RWPE2 (cell line): ENCODE measurements around the gene SLC16A5.

Experiments
- ATAC-seq: fragments of 200-7000 bp; cut with Tn5 transposase; 3 replicates; pipeline ENCODE4 v1.9.1; 2021; ENCODE audit warnings: low read depth
- DNase-seq: peaks from one replicate; pipeline ENCODE4 v3.0.0-alpha.2; 2020; ENCODE audit warnings: low spot score
- H3K27ac ChIP-seq: fragments of 450-650 bp; 2 replicates; pipeline ENCODE4 v1.5.1; 2017; ENCODE audit warnings: mild to moderate bottlenecking; ENCODE audit not compliant: poor library complexity, severe bottlenecking
- H3K27me3 ChIP-seq: fragments of 250-450 bp; sonication (Bioruptor Pico); 2 replicates; pipeline ENCODE4 v1.5.1; 2021; ENCODE audit warnings: mild to moderate bottlenecking, moderate library complexity; ENCODE audit not compliant: insufficient read depth, poor library complexity, severe bottlenecking
- H3K36me3 ChIP-seq: fragments of 250-450 bp; sonication (Bioruptor Pico); 2 replicates; pipeline ENCODE4 v1.5.1; 2020; ENCODE audit warnings: low read depth, mild to moderate bottlenecking, moderate library complexity
- H3K4me1 ChIP-seq: fragments of 250-450 bp; sonication (Bioruptor Pico); 2 replicates; pipeline ENCODE4 v1.5.1; 2021; ENCODE audit warnings: mild to moderate bottlenecking, moderate library complexity; ENCODE audit not compliant: insufficient read depth, poor library complexity, severe bottlenecking
- H3K4me3 ChIP-seq: fragments of 250-450 bp; sonication (Bioruptor Pico); 2 replicates; pipeline ENCODE4 v1.5.1; 2021; ENCODE audit warnings: mild to moderate bottlenecking, moderate library complexity; ENCODE audit not compliant: severe bottlenecking
- H3K9me3 ChIP-seq: fragments of 250-450 bp; sonication (Bioruptor Pico); 2 replicates; pipeline ENCODE4 v1.5.1; 2021; ENCODE audit warnings: mild to moderate bottlenecking, moderate library complexity; ENCODE audit not compliant: severe bottlenecking
- CTCF ChIP-seq: fragments of 450-650 bp; IDR thresholded peaks from one replicate; pipeline ENCODE4 v1.5.1; 2017; ENCODE audit warnings: mild to moderate bottlenecking, moderate library complexity; ENCODE audit not compliant: poor library complexity, severe bottlenecking

Gene SLC16A5

GRCh38 chr17:75115555-75115954 is 27.8 kb downstream of the SLC16A5 start:
- Histone ChIP-seq H3K27me3 (no peaks in the 10 kb centered on the region), H3K36me3 (peaks cover 17% of the 10 kb centered on the region), H3K27ac (no peak overlapping the region), H3K9me3 (no peaks in the 10 kb centered on the region), H3K4me3 (no peak overlapping the region), H3K4me1 (peaks cover 7% of the 10 kb centered on the region)
- TF ChIP-seq CTCF: no peak
- DNase-seq: no peak
- no peak for ATAC-seq

DNA sequence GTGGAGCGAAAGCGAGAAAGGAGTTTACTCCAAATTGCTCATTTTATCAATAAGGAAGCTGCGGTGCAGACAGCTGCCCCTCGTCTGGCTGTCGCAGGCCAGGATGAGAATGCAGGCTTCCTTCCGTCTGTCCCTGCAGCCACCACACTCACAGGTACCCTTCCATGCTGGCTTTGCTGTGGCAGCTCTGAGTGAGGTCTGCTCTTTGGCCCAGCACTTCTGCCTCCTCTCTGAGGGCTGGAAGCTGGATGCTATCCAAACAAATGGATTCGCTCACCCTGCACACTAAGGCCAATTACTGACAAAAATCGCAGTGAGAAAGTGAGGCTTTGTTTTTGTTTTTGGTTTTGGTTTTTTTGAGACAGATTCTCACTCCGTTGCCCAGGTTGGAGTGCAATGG is 29.0 kb downstream of the SLC16A5 start:
- H3K27ac ChIP-seq: no peak overlapping the region
- no peak for DNase-seq
- H3K9me3 ChIP-seq: no peaks in the 10 kb centered on the region
- H3K4me1 ChIP-seq: peaks cover 7% of the 10 kb centered on the region
- TF ChIP-seq CTCF: no peak
- ATAC-seq: no peak
- H3K36me3 ChIP-seq: peaks cover 15% of the 10 kb centered on the region
- no peak overlapping the region for H3K4me3 ChIP-seq
- H3K27me3 ChIP-seq: no peaks in the 10 kb centered on the region

GRCh38 chr17:75118307-75118706 is 30.6 kb downstream of the SLC16A5 start:
- Histone ChIP-seq H3K4me1 (peaks cover 7% of the 10 kb centered on the region), H3K9me3 (no peaks in the 10 kb centered on the region), H3K27me3 (no peaks in the 10 kb centered on the region), H3K4me3 (no peak overlapping the region), H3K36me3 (peaks cover 13% of the 10 kb centered on the region), H3K27ac (no peak overlapping the region)
- DNase-seq: no peak
- TF ChIP-seq CTCF: no peak
- no peak for ATAC-seq

GRCh38 chr17:75124041-75124818 is 36.5 kb downstream of the SLC16A5 start:
- DNase-seq (peak; percentile 100), ATAC-seq (peak; percentile 94)
- Histone ChIP-seq H3K9me3 (no peaks in the 10 kb centered on the region), H3K4me3 (no peak overlapping the region), H3K36me3 (0 out of 2 replicates have a peak, but pooled peaks cover 3% of the 10 kb centered on the region), H3K4me1 (peaks cover 29% of the 10 kb centered on the region), H3K27me3 (no peaks in the 10 kb centered on the region), H3K27ac (peak overlapping the region; percentile 97)
- TF ChIP-seq CTCF: no peak

GRCh38 chr17:75124819-75125162 is 37.0 kb downstream of the SLC16A5 start:
- Histone ChIP-seq H3K36me3 (peaks cover 6% of the 10 kb centered on the region), H3K4me3 (no peak overlapping the region), H3K27ac (peak overlapping the region; percentile 97), H3K4me1 (peaks cover 29% of the 10 kb centered on the region), H3K27me3 (no peaks in the 10 kb centered on the region), H3K9me3 (no peaks in the 10 kb centered on the region)
- no peak for TF ChIP-seq CTCF
- ATAC-seq (no peak), DNase-seq (no peak)
